Sigmoid colon (tissue), 3 donors: ENCODE results near the gene EIF4A3.

Experiments
- CTCF ChIP-seq, 4 experiments: fragments of 450-650 bp in 3 of 4; fragments of 200-600 bp in 1 of 4; IDR thresholded peaks; one replicate each; pipeline ENCODE4 v1.5.1; 2016 to 2019; ENCODE audit warnings: antibody characterized with exemption in 4 of 4, mild to moderate bottlenecking in 3 of 4, moderate library complexity in 2 of 4
- POLR2A ChIP-seq, 2 donors: fragments of 450-650 bp; IDR thresholded peaks; one replicate each; pipeline ENCODE4 v1.6.1; 2016; ENCODE audit warnings: antibody characterized with exemption in 2 of 2, mild to moderate bottlenecking in 2 of 2, moderate library complexity in 2 of 2

- TF ChIP-seq CTCF (IDR thresholded peaks at IDR 0.05) (no peak), POLR2A (IDR thresholded peaks at IDR 0.05) (no peak)
These were observed 35.0 kb downstream of the EIF4A3 start for GRCh38 chr17:80111702-80112470.
